Measurements from ENCODE around the gene OPN5.

The OPN5 gene

GRCh38 chr6:47865206-47865605, 83.4 kb downstream of the OPN5 start:
- DNase-seq = no peak

- DNase-seq = no peak
Observed at GRCh38 chr6:47875593-47875992, 93.8 kb downstream of the OPN5 start.
